Fibroblast of skin of left biceps (primary cell): Measurements from ENCODE around the gene TRPT1.

Experiments
- DNase-seq, 2 experiments: peaks; one replicate each; pipeline ENCODE4 v3.0.0-alpha.2; 2013; ENCODE audit warnings: low read depth in 2 of 2

TRPT1 gene

GRCh38 chr11:64225608-64226506 is at the start of gene TRPT1, which contains the start of gene NUDT22:
TRPT1 (minus strand) TSS chr11:64226186; CDS start chr11:64225860, 326 bp downstream.
NUDT22 (plus strand) TSS chr11:64226274; CDS start chr11:64226653, 379 bp downstream.
- DNase-seq = peak in 1 of 2 experiments; percentile 54

- no peak for DNase-seq
Measured at GRCh38 chr11:64275031-64275800, 49.2 kb upstream of the TRPT1 start.

DNA sequence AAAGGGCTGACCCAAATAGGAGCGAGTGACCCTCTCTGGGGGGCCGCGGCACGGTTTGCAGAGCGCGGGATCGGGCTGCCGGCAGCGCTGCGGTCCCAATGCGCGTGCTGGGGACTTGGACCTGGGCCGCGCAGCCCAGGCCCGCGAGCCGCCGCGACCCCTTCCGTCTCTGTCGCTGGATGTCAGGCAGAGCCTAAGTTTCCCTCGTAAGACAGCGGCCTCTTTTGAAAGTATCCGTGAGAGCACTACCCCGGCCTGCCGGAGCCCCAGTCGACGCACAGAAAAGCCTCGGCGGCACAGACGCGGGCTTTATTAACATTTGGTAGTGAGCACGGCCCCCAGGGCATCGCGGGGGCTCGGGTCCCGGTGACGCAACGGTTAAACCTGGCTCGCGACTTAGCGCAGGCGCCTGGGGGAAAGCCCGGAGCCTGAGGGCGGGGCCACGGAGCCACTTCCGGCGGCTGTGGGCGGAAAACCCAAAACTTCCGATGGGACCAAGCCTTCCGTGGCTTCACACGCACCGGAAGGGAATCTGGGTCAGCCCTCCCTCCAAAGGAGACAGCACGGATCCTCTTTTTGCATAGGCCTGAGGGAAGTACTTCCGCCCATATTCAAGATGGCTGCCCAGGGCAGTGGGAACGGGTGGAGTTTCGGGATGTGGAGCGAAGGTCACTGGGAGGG is 43.7 kb upstream of the TRPT1 start:
- DNase-seq = peak; percentile 100

GRCh38 chr11:64268893-64269539 is 43.0 kb upstream of the TRPT1 start:
- DNase-seq = no peak

GRCh38 chr11:64268025-64268892 is 42.3 kb upstream of the TRPT1 start:
- no peak for DNase-seq

DNA sequence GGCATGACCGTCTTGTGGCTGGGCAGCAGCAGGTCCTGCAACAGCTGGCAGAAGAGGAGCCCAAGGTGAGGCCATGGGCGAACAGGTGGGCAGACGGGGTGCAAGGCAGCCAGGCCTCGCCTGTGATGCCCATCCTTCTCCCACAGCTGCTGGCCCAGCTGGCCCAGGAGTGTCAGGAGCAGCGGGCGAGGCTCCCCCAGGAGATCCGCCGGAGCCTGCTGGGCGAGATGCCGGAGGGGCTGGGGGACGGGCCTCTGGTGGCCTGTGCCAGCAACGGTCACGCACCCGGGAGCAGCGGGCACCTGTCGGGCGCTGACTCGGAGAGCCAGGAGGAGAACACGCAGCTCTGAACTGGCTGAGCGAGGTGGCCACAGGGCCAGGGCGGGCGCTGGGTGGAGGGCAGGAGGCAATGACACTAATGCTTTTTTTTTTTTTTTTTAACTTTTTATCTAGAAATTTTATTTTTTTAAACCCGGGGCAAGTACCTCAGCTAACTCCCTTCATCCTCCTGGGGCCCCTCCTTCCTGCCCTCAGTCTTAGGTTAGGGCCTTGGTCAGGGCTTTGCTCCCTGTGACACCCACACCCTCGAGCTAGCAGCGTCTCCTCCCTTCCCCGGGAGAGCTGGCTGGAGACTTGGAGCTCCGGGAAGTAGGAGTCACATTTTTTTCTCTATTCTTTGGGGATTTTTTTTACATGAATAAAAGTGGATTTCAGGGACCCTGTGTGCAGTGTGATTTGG is 41.4 kb upstream of the TRPT1 start:
- no peak for DNase-seq

DNA sequence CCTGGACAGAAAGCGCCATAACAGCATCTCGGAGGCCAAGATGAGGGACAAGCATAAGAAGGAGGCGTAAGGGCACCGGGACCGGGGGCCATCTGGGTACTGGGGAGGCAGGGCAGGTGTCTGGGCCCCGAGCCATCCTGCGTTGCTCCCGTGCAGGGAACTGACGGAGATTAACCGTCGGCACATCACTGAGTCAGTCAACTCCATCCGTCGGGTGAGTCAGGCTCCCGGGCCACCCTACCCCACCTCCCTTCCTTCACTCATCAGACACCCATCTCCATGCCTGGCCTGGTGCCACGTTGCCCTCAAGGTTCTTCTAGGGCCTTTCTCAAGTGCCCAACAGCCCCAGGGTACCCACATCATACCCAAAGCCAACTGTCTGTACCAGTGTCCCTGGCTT is 40.4 kb upstream of the TRPT1 start:
- DNase-seq = no peak

DNA sequence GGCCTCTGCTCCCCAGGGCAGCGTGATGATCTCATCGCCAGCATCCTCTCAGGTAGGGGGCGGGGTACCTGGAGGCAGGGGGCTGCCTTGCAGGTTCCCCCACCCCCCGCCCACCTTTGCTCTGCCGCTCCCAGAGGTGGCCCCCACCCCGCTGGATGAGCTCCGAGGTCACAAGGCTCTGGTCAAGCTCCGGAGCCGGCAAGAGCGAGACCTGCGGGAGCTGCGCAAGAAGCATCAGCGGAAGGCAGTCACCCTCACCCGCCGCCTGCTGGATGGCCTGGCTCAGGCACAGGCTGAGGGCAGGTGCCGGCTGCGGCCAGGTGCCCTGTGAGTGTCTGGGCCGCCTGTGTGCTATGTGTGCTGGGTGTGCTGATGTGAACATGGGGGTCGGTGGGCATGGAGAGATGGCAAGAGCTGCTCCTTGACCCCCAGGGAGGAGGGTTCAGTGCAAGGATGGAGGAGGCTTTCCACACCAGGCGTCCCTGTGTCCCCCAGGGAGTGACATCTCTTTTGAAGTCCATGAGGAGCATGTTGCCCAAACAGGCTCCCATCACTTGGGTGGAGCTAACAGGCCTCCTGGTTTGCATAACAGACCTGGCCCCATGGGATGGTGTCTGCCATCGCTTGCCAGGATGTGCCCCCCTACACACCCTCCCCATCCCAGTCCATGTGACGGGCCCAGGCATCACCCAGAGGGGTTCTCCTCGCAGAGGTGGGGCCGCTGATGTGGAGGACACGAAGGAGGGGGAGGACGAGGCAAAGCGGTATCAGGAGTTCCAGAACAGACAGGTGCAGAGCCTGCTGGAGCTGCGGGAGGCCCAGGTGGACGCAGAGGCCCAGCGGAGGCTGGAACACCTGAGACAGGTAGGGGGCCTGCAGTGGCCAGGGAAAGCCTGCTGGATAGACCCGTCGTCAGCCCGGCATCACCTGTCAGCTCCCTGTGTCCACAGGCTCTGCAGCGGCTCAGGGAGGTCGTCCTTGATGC is 39.5 kb upstream of the TRPT1 start:
- no peak for DNase-seq

- DNase-seq = no peak
Measured at GRCh38 chr11:64264371-64264852, 38.4 kb upstream of the TRPT1 start.

DNA sequence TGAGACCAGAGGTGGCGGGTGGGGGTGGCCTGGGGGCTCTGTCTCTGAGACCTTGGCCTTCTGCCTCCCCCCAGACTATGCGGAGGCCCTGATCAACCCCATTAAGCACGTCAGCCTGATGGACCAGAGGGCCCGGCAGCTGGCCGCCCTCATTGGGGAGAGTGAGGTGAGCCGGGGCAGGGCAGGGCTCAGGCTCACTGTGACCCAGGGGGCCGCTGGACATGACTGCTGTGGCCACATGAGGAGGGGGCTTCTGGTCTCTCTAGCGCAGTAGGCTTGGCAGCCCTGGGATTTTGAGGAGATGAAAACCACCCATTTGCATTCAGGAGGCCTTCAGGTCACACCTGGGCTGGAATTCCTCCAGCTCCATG is 37.9 kb upstream of the TRPT1 start:
- DNase-seq = no peak

DNA sequence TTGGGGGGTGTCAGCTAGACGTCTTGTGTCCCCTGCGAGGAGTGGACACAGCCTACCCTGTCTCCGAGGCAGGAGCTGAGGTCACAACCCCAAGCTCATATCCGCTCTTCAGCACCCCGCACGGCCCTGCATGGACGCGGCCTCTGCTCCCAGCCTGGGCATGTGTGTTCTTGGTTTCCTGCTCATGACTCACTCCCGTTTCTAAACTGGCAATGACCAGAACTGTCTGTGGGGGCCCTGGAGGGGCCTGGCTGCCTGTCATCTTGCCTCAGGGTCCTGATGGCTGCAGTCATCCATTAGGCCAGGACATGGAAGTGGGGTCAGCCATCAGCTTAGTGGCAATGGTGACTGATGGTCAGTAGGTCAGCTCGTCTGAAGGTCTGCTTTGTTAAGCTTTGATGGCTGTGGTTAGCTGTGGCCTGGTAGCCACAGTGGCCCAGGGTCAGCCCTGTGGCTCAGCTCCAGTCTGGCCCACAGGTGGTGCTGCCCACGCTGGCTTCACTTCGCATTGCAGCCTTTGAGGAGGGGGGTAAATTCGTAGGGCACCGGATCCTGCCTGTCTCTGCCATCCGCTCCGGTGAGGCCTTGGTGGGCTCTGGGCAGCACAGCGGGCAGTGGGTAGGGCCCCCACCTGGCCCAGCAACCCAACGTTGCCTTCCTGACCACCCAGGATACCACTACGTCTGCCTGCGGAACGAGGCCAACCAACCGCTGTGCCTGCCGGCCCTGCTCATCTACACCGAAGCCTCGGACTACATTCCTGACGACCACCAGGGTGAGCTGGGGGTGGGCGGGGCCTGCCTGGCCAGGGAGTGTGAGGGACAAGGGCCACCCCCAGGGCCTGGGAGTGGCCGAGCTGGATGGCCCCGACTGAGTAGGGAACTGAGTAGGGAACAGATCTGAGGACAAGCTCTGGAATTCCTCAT is 37.3 kb upstream of the TRPT1 start:
- no peak for DNase-seq

- DNase-seq = no peak
Measured at GRCh38 chr11:64262271-64263002, 36.5 kb upstream of the TRPT1 start.

GRCh38 chr11:64261556-64262080 is 35.6 kb upstream of the TRPT1 start:
- DNase-seq = no peak

DNA sequence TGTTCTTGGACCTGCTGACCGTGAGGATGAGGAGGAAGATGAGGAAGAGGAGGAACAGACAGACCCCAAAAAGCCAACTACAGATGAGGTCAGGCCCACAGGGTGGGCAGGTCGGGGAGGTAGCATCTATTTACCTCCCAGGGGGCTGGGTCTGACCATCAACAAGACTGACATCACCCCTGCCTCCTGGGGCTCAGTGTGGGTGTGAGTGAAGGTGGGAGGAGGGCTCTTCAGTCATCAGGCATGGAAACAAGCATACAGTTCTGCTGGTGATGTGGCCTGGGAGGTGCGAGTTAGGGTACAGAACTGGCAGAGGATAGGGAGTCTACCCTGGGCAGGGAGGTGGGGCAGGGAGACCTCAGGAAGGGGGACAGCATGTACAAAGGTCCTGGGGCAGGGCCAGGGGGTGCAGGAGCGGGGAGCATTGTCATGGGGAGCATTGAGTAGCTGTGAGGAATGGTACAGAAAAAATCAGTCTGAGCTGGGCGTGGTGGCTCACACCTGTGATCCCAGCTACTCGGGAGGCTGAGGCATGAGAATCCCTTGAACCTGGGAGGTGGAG is 34.2 kb upstream of the TRPT1 start:
- DNase-seq = no peak

DNA sequence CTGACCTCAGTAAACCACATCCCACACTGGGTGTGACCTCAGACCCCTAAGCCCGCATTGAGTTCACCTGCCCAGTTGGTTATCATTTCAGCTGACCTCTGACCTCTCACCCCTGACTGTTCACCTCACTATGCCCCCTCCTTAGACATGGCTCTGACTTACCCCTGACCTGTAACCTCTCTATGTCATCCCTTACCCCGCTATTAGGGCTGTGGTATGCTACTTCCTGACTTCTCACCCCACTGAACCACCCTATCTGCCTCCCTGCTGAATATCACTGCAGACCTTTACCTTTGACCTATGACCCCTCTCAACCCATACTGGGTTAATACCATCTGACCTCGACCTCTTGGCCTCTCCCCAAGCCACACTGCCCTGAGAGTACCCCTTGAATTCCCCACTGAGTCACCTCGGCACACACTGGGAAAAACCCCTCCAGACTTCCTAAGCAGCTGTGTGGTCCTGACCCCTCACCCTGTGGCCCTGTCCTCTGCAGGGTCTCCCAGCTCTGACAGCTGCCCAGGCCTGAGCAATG is 33.6 kb upstream of the TRPT1 start:
- DNase-seq = no peak

GRCh38 chr11:64258946-64259532 is 33.1 kb upstream of the TRPT1 start:
- no peak for DNase-seq
